VCaP (cell line): Measurements from ENCODE around the gene RBBP8NL.

Source experiments
- H3K27ac ChIP-seq: fragments of 450-650 bp; 2 replicates; pipeline ENCODE4 v1.5.1; 2017
- TF ChIP-seq, protein P1 (sequence below): fragments of 450-650 bp; conservative IDR thresholded peaks from 2 replicates; pipeline ENCODE4 v1.5.1; 2017; ENCODE audit warnings: mild to moderate bottlenecking, moderate library complexity

Gene RBBP8NL

DNA sequence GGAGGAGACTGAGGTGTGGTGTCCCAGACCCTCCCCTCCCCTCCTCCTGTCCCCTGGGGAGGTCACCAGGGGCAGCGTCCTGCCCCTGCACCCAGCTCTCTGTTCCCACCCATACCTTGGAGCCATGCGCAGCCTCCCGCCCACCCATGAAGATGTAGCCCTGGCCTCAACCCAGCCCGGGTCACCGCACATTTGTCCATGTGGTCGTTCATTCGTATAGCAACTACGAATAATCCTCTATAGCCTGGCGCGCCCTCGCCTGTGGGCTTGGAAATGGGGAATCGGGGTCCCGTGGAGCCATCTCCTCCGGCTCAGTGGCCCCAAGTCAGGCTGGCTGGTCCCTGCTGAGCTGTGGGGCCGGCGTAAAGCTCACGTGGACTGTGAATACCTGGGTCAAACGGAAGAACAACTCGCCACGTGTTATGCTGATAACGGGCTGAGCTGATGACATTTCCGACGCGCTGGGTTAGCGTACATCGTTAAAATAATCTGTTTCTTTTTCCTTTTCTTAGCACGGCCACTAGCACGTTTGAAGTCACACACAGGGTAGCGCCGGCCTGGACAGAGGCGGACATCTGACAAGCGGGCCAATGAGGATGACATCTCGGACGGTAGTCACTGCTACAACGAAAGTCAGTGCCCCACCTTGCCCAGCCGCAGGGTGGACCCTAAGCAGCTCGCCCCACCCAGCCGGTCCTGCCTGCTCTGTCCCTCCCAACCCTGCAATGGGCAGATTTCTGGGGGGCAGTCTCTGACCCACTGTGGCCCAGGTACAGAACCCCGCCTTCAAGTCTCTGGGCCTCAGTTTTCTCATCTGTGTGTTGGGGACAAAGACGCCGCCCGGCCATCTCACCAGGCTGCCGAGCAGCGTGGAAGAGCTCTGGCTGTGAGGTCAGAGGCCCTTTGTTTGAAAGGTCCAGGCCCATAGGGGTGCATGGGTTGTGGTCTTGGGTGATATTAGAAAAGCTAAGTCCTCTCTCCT is 19.8 kb upstream of the RBBP8NL start:
- TF ChIP-seq, protein P1, sequence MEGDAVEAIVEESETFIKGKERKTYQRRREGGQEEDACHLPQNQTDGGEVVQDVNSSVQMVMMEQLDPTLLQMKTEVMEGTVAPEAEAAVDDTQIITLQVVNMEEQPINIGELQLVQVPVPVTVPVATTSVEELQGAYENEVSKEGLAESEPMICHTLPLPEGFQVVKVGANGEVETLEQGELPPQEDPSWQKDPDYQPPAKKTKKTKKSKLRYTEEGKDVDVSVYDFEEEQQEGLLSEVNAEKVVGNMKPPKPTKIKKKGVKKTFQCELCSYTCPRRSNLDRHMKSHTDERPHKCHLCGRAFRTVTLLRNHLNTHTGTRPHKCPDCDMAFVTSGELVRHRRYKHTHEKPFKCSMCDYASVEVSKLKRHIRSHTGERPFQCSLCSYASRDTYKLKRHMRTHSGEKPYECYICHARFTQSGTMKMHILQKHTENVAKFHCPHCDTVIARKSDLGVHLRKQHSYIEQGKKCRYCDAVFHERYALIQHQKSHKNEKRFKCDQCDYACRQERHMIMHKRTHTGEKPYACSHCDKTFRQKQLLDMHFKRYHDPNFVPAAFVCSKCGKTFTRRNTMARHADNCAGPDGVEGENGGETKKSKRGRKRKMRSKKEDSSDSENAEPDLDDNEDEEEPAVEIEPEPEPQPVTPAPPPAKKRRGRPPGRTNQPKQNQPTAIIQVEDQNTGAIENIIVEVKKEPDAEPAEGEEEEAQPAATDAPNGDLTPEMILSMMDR: no peak
- no peak overlapping the region for H3K27ac ChIP-seq

DNA sequence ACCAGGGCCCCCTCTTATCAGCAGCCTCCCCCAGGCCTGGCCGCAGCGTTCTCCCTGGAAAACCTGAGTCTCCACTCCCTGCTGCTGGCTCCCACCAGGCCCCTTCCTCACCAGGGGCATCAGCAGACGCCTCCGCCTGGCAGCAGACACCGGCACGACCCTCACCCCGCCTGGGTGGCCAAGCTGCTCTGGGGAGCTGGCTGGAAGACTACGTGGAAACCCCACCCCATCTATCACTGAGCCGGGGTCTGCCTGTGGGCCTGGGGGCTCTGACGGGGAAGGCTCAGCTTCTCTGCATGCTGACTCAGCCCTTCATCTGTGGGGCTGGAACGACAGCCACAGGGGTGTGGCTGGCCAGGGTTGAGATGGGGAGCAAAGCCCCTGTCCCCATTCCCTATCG is 19.1 kb upstream of the RBBP8NL start:
- TF ChIP-seq, protein P1: no peak
- H3K27ac ChIP-seq: no peak overlapping the region

DNA sequence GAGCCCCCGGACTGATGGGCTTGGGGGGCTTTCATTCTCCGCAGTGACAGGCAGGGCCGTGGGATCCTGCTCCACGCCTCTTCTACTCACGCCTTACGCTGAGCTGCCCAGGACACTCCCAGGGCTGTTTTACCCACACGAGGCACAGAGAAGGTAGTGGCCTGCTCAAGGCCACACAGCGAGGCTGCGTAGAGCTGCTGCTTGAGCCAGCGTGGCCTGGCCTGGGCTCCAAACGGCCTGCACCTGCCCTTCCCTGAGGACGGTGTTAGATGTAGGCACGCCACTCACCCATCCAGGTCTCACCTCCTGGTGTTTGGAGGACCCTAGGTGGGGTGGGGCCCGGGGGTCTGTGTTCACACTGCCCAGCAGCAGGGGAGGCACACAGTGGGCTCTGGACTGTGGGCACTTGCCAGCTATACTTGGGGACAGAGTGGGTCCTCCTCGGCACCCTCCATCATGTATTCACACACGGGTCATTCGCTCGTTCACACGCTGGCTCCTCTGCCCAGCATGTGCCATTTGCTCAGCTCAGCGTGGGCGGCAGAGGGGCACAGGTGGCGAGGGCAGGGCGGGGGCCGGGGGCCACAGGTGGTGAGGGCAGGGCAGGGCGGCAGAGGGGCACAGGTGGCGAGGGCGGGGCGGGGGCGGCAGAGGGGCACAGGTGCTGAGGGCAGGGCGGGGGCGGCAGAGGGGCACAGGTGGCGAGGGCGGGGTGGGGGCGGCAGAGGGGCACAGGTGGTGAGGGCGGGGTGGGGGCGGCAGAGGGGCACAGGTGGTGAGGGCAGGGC is 18.4 kb upstream of the RBBP8NL start:
- TF ChIP-seq, protein P1: no peak

DNA sequence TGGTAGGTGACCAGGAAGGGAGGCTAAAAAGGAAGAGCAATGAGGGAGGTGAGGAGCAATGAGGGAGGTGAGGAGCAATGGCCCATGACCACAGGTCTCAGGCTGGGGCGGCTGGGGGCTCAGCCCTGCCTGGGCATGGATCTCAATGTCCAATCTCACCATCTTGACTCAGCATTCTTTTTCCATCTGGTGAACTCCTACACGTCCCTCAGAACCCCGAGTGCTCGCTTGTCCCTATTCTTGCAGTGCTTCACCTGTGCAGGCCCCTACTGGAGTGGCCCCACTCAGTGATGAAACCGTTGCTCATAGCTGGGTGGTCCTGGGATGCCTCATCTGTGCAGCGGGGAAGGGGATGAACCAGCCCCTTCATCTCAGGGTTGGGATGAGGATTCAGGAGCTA is 16.9 kb upstream of the RBBP8NL start:
- TF ChIP-seq, protein P1: no peak
- no peak overlapping the region for H3K27ac ChIP-seq

More for the DNA sequence above, 18.4 kb upstream of the RBBP8NL start:
- H3K27ac ChIP-seq: no peak overlapping the region

DNA sequence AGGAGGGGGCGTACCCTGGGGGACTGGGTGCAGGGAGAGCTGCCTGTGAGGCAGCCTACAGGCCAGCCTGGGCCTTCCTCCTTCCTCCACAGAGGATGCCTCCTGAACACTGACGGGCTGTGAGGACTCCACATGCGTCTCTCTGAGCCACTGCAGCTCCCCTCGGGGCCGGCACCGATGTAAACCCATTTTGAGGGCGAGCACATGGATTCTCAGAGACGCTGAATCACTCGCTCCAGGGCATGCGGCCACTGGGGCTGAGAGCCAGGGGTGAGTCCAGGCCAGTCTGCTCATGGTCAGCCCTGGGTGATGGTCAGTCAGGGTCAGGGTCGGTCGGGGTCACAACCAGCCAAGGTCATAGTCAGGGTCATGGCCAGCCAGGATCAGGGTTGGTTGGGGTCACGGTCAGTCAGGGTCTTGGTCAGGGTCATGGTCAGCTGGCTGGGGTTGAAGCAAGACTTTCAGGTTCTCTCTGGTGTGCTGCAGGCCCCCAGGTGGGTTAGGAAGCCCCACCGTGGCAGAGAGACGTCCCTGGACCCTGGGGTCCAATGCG is 14.7 kb upstream of the RBBP8NL start:
- H3K27ac ChIP-seq: no peak overlapping the region
- TF ChIP-seq, protein P1: no peak

DNA sequence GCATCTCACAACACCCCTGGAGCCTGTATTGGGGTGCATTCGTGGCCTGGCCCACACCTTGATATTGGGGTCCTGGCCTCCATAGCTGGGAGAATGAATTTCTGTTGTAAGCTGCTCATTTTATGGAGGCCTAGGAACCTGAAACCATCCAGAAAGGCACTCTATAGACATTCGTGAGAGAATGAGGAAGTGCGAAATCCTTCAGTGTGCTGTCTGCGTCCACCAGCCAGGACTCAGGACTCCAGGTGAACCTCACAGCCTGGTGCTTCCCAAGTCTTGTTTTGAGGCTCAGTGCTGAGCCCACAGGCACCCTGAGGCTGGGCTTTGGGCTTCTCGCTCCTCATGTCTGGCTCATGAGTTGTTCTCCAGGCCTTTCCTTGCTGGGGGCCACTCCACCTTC is 11.9 kb upstream of the RBBP8NL start:
- TF ChIP-seq, protein P1: no peak
- H3K27ac ChIP-seq: no peak overlapping the region

DNA sequence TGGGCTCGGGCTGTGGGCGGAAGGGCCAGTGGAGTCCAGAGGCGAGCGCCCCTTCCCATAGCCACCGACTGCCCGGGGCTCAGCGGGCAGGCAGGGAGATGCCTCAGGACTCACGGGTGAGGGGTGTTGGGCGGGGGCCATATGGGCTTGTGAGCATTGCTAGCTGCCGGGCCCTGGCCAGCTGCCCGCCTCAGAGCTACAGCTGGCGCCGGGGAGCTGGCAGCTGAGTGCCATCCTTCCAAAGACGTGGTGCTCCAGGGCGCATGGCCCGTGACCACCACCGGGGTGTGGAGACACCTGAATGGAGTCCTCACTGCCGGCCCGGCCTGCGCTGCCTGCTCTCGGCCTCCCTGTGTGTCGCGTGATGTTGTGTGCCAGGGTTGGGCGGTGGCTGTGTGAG is 10.6 kb upstream of the RBBP8NL start:
- H3K27ac ChIP-seq: no peak overlapping the region
- TF ChIP-seq, protein P1: no peak
